Umbilical cord (tissue), 2 donors: ENCODE results near the gene SPEN. TPM values are rescaled to one million over a fixed set of nuclear protein-coding genes. Genes with fewer than 3 reads are reported as not detected.
A peak's percentile ranks its signal among the peaks of the same experiment; 100 is the strongest.
"Not testable (repeated sequence)": the region's sequence is repeated elsewhere in the genome, so short reads cannot be mapped to it uniquely, and the experiment has no call there.

Source experiments
- DNase-seq: peaks from one replicate; pipeline ENCODE4 v3.0.0-alpha.2; 2015; ENCODE audit warnings: low spot score
- total RNA-seq: library from RNA; depleted of rRNA; stranded (reverse); fragments of >200 nt; gene quantifications from one replicate; pipeline ENCODE4 v1.2.3, GENCODE V29; 2014; ENCODE audit warnings: low replicate concordance; ENCODE audit not compliant: insufficient read depth

SPEN gene
- total RNA-seq, 1 donor from 2014 or later = 23.1 TPM

DNA sequence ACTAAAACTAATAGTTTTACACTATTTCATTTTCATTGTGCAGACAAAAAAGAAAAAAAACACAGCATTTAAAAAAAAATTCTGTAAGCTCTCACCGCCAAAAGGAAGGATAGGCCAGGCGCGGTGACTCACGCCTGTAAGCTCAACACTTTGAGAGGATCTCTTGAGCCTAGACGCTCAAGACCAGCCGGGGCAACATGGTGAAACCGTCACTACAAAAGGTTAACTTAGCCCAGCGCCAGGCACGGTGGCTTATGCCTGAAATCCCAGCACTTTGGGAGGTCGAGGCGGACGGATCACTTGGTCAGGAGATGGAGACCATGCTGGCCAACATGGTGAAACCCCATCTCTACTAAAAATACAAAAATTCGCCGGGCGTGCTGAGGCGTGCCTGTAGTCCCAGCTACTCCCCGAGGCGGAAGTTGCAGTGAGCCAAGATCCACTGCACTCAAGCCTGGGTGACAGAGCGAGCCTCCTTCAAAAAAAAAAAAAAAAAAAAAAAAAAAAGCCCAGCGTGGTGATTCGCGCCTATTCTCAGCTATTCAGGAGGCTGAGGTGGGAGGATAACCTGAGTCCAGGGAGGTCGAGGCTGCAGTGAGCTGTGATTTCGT lies 14.3 kb upstream of the SPEN start:
- DNase-seq = no peak

DNA sequence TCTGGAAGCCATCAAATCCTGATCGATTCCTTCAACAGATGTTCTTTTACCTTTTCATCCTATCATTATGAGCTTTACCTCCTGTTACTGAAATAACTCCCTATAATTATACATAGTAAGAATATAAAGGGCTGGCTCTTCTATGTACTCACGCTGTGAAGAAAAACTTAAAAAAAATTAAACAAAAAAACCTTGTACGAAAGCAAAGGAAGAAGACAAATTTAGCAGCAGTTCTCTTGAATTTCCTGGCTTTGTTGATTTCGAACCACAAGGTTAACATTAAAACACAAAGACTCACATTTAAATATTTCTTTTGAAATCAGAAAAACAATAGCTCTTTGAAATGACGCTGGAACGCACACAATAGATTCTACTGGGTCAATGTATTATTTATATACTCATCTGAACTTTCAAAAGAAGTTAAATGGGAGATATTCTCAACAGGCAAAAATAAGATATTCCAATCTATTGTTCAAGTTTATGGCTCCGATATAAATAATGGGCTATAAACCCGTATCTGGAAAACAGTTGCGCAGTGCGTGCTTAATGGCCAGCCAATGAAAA lies 13.6 kb upstream of the SPEN start:
- DNase-seq = no peak

DNA sequence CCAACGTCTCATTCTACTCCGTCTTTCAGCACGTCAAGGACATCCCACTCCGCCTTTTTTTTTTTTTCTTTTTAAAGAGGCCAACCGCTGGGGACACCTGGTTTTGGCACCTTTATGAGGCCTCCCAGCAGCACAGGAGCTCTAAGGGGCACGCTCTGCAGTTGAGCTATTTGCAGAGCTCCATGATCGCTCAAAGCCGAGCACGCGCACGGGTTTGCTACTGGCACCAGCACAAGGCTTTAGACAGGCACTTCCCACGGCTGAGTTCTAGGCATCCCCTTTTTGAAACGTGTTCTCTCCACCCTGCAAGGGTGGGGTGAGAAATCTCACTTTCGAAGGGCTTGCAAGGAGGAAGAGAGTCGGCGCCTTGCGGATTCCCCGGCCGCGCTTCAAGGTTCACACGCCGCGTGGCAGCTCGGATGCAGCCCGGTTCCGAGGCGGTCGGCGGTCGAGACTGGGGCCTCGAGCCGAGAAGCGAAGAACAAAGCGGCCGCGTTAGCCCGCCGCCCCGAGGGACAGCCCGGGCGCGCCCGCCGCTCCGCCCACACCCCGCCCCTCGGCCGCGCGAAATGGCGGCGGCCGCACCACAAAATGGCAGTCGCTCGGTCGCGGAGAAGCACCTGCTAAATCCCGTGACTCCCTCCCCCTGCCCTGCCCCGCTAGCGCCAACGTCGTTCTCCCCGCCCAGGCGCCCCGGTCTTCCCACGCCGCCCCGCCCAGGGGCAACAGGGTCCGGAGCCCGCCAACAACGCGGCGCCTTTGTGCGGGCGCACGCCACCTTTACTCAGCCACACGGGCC lies 12.9 kb upstream of the SPEN start:
- DNase-seq = peak; percentile 95

DNA sequence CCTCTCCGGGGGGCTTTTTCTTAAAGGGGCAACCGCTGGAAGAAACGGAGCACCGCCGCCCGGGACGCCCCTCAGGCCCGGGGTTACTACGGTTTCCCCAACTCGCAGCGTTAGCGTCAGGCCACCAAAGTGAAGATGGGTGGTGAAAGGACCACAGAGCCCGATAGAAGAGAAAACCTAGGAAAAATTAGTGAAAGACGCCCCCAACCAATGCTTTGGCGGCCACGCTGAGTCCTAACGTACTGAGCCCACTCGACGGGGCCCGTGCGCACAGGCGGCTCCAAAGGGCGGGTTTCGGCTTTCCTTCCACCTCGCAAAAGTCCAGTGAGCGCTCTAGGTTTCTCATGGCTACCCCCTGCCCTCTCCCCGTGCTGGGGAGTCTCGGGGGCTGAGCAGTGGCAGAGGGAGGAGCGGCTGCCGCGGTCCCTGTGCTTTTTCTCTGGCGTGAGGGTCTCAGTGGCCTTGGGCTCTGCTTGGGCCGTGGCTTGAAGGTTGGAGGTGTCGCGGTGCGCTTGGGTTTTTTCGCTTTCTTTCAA lies 12.2 kb upstream of the SPEN start:
- DNase-seq = no peak

DNA sequence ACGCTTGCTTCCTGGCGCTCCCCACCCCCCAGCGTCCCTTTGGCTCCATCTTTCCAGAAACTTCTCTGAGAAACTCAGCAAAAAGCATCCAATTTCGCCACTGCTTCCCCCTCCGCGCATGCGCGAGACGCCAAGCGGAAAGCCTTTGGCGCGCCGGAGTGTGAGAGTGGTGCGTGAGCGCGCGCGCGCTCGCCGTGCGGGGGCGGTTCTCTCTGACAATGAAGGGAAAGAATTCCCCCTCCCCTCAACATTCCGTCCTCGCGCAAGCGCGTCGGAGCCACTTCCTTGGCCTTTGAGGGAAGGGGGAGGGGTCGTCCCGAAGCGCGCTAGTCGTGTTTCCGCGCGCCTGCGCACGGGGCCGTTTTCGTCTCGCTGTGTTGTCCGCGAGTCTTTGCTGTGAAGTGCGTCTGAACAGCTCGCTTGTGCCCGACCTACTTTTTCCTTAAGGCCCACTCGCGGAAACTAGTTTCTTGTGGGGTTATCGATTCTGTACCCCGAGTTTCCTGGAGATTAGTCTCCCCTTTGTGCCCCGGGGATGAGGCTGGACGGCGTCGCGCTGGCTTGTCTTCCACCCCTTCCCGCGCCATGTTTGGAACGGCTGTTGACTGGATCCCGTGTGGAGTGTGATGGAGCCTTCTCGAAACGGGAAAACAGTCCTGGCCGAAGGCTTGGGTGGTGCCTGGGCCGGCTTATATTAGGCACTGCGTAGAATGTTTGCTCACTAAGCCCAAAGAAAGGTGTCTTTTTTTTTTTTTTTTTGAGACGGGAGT lies 11.6 kb upstream of the SPEN start:
- DNase-seq = peak; percentile 100

DNA sequence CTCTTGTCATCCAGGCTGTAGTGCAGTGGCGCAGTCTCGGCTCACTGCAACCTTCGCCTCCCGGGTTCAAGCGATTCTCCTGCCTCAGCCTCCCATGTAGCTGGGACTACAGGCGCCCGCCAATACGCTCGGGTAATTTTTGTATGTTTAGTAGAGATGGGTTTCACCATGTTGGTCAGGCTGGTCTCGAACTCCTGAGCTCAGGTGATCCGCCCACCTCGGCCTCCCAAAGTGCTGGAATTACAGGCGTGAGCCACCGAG lies 11.1 kb upstream of the SPEN start:
- not testable (repeated sequence) for DNase-seq

DNA sequence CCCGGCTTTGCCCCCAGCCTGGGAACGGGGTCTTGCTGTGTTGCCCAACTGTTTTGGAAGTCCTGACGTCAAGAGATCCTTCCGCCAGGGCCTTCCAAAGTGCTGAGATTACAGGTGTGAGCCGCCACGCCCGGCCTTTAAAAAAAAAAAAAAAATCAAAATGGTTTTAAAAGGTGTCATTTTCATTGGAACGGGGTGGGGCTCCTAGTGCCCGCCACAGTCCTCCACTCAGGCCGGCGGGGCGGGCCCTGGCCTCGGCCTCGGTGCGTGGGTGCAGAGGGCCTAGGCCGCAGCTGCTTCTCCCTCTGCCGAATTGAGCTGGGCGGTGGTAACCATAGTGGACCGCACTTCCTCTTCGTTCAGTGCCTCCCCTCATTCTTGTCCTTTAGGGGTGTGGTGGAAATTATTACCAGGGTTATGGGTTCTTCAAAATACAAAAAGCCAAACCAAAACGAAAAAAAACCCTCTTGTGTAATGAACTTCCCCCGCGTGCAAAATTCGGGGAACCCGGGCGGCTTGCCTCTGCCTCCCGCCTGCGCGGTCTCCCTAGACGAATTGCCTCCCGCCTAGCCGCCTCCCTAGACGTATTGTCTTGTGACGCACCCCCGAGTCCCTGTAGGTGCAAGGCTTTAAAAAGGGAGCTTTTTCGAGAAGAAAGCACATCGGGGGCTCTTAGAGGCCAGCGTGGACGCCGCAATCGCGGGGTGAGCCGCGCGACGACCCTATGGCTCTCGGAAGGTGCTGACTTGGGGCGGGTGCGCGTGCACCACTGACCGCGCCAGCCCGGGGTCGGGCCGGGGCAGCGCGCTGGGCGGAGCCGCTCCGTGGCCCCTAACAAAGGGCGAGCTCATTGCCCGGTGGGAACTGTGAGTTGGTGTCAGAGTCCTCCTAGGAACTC lies 10.5 kb upstream of the SPEN start:
- peak; percentile 18 for DNase-seq

DNA sequence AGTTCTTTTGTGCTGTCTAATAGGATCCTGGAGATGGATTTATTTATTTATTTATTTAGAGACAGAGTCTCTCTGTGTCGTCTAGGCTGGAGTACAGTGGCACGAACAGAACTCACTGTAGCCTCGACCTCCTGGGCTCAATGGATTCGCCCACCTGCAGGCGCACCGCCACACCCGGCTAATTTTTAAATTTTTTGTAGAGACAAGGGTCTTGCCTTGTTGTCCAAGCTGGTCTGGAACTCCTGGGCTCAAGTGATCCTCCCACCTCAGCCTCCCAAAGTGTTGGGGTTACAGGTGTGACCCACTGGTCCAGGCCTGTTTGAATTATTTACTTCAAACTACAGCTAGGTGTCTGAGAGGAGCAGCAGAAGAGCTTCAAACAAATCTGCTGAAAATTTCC lies 9.6 kb upstream of the SPEN start:
- DNase-seq = no peak

DNA sequence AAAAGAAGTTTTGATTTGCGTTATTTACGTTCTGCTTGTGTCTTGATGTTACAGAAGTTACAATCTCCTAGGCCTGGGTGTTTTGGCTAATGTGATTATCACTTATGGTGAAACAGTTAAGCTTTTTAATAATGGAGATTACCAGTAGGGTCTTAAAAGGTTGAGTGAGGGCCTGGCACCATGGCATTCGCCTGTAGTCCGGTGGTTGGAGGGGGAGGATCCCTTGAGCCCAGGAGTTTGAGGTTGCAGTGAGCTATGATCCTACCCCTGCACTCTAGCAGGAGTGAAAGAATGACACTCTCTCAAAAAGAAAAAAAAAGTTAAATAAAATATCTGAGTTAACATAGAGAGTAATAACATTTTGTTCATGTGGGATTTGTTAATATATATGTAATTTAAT lies 8.8 kb upstream of the SPEN start:
- no peak for DNase-seq

DNA sequence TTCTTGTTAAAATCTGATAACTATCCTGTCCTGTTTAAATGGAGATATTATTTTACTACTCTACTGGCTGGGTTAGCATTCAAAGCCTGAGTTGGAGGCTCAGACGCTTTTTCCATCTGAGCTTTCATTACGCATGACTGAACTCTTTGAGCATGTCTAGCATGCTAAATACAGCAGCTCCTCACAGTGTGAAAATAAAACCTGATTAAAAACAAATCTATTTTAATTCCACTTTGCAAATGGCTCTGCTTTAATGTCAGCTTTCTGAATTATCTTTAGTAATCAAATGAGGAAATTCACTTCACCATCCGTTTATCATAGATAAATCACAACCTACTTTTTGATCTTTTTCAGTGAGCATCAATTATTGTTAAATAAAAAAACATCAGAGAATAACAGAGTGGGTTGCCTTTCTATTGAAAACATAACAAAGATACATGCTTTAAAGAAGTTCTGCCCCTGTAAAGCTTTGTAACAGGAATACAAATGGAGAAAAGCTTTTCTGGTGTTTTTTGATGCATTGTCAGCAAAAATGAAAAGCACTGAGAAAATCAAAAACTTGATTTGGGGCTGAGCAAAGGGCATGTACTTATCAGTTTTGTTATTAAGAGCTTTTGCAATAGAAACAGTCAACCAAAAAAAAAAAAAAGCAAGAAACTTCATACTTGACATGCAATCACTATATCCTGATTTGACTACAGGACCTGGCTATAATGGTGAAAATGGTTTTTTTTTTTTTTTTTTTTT lies 3.5 kb upstream of the SPEN start:
- DNase-seq = peak; percentile 29

DNA sequence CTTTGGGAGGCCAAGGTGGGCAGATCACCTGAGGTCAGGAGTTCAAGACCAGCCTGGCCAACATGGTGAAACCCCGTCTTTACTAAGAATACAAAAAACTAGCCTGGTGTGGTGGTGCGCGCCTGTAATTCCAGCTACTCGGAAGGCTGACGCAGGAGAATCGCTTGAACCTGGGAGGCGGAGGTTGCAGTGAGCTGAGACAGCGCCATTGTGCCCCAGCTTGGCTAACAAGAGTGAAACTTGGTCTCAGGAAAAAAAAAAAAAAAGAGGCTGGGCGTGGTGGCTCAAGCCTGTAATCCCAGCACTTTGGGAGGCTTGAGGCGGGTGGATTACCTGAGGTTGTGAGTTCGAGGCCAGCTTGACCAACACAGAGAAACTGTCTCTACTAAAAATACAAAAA lies 1.5 kb upstream of the SPEN start:
- not testable (repeated sequence) for DNase-seq

DNA sequence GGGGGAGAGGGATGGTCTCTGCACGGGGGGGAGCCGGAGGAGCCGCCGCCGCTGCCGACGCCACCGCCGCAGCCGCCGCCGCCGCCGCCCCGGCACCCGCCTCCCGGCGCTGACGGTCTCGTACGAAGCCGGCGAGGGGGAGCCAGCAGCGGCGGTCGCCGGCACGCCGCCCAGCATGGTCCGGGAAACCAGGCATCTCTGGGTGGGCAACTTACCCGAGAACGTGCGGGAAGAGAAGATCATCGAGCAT lies 311 bp downstream of the SPEN start:
- no peak for DNase-seq

DNA sequence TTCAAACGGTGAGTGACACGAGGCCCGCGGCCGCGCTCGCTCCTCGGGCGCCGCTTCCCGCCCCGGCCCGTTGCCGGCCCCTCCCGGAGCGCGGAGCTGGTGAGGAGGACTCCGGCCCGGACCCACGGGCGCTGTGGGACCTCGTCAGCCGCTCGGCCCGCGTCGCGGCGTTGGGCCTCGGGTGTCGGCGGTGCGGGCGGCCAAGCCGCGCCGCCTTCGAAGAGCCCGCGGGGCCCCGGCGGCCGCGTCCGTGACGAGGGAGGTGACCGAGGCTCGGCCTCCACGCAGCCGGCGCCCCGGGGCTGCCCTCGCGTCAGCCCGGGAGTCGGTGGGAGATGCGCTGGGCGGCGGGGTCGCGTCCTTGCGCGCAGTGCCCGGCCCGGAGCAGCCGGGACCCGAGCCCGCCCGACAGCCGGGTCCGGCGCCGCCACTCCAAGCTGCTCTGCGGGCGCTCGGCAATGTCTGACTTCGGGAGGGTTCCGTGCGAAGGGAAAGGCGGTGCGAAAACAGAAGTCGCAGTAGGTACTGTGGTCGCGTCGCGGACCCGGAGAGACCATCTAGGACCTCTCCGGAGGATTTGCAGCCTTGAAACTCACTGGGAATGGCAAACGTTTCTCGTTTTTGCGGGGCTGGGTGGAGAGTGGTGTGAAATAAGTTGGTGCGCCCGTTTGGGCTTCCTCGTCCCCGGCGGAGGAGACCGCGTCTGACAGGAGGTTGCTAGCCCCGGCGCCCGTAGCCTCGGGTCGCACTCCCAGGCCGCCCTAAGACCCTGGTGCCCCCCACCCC lies 829 bp downstream of the SPEN start:
- DNase-seq = peak; percentile 47

DNA sequence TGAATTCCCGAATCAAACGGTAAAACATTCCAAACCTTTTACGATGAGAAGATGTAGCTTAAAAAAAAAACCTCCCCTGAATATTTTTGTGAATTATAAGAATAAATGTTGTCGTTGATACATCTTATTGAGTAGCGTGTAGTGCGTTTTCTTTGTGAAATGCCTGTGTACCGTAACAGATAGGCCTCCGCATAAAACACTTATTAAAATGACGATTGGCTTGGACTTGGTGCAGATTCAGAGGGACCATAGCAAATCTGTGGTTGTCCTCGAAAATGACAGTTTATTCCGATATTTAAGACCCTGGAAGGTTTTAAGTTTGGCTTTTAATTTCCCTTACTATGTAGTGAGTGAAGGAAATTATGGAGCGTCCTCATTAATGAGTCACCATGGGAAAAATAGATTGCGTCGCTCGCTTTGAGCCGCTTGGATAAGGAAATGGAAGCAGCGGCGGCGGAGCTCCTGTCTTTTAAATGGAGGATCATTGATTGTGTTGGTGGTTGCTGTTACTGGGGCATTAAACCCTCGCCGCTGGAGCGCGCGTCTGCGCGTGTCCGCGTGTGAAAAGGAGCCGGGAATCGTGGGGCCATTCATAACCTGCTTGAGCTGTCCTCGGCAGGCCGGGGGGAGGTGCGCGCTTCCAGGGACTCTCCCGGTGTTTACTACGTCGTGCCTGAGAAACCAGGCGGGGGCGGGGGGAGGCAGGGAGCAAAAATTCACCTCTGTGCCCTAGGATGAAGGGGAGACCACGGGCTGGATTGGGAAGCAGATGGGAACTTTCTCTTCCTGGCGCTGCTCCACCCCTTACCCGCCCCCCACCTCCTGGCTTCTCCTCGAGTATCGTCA lies 1.6 kb downstream of the SPEN start:
- DNase-seq = peak; percentile 91

DNA sequence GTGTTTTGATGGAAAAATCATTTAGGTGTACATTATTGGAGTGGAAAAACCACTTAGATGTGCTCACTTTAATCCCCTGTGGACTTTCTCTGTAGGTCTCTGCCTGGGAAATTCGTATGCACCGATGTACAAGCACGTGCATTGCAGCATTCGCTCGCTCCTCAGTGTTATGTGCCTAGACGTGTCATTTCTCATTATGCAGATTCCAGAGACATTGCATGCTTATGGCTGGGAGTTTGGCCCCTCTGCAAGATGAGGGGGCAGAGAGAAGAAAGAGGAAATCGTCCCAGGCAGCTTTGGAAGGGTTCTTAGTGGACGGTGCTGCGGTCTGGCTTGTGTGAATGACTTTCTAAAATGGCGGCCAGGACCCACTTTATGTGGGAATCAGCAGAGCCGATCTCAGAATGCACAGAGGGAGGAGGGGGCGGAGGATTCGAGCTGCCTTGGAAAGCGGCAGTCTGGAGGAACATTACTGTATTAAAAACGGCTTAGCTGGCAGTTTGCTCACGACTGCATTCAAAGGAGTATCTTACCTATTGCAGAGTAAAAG lies 2.3 kb downstream of the SPEN start:
- peak; percentile 90 for DNase-seq

DNA sequence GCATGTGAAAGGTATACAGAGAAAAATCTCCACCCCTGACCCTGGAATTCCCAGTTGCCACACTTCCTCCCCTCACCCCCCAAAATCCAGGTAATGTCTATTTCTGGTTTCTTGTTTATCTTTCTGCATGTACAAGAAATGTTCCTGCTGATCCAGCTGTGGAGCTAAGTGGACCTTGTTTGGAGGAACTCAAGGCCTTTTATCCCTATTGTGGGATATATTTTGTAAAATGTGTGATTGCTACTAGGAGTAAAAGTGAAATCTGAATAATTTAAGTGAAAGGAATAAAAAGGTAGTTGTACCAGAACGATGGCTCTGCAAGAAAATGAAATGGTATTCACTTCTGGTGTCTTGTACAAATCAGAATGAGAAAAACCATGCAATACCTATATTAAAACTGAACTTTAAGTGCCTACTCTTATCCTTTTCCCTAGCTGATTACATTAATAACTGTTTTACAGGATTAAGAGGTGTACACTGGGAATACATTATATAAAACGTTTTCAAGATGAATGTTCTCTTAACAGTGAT lies 3.0 kb downstream of the SPEN start:
- peak; percentile 29 for DNase-seq

DNA sequence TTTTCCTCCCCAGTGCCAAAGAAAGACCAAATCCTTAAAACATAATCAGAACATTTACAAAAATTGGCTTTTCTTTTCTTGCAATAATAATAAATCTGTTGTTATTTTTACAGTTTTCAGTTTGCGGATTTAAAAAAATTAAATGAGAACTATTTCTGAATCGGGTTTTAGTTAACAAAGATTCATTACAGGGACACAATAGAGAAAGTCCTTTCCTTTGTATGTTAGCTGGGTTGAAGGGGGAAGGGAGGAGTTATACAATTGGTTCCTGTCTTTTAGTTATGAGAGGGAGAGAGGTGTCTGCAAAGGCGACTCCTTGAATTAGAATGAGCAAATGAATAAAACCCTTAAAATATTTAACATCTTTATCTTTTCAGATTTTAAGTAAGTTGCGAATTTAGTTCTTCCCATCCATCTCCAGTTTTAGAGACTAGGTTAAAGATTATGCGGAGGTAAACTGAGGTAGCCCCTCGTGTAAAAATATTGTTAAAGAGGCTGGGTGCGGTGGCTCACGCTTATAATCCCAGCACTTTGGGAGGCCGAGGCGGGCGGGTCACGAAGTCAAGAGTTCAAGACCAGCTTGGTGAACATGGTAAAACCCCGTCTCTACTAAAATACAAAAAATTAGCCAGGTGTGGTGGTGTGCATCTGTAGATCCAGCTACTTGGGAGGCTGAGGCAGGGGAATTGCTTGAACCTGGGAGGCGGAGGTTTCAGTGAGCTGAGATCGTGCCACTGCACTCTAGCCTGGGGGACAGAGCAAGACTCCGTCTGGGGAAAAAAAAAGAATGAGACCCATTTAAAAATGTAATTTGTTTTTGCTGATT lies 3.9 kb downstream of the SPEN start:
- DNase-seq = no peak
